ENCODE data around the gene DUSP5.
A peak's percentile ranks its signal among the peaks of the same experiment; 100 is the strongest.

DUSP5 gene

GRCh38 chr10:110548002-110548401 lies 50.3 kb downstream of the DUSP5 start:
- DNase-seq, result no peak

- DNase-seq, result no peak
These were observed 51.5 kb downstream of the DUSP5 start for GRCh38 chr10:110549211-110549610.

DNA sequence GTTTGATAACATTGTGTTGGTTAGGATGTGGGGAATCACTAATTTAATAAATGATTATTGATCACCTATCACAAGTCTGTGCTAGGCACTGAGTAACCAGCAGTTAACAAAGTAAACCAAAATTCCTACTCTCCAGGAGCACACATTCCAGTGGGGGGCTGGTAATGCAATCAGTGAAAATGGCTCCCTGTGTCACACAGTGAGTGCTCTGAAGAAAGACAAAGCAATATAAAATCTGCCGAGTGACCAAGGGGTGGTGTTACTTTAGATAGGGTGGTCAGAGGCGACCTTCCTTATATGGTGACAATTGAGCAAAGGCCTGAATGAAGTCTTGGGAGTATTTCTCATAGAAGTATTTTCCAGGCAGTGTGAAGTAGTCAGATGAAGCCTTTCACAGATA lies 56.2 kb downstream of the DUSP5 start:
- no peak for DNase-seq

DNA sequence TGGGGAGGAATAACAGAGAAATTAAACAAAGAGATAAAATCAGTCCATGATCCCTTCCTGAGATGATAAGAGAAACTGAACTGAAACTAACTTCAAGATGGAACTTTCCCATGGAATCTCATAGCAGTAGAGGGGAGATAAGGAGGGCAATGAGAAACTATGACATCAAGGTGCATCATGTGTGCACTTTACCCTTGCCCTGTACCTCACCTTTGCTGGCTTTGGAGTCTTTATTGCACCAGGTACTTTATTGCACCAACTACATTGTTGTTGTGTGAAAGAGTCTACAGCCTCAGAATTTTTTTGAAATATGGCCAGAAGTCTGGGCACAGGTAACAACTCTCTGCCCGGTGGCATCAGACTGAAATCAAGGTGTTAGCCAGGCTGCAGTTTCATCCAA lies 58.6 kb downstream of the DUSP5 start:
- no peak for DNase-seq

- DNase-seq, result peak; percentile 62
These were observed 59.4 kb downstream of the DUSP5 start for GRCh38 chr10:110556969-110557601.

- no peak for DNase-seq
These were observed 60.3 kb downstream of the DUSP5 start for GRCh38 chr10:110558041-110558440.

DNA sequence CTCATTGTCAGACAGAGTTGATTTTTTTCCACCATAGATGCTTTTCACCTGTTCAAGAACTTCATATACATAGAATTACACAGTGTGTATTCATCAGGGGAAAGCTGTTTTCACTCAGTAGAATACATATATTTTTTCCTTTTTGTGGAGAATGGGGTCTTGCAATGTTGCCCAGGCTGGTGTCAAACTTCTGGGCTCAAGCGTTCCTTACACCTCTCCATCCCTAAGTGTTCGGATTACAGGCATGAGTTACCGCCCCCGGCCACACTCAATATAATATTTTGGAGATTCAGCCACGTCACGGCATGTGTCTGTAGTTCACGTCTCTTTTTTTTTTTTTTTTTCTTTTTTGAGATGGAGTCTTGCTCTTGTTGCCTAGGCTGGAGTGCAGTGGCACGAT lies 62.3 kb downstream of the DUSP5 start:
- no peak for DNase-seq

Measured in stimulated activated CD4-positive, alpha-beta T cell treated with anti-CD3 and anti-CD28 coated beads, Interleukin-12 subunit alpha, Interleukin-12 subunit beta, amount 100 ng/mL, for 4 hours (primary cell).